Caco-2 (cell line): Measurements from ENCODE around the gene RCL1. TPM values are rescaled to one million over a fixed set of nuclear protein-coding genes. Genes with fewer than 3 reads are reported as not detected.

Source experiments
- BruUV-seq: library from RNA; stranded (reverse); fragments of 400-500 nt; replicated peaks from 2 replicates; lab custom pipeline; 2021; lab: Mats Ljungman, UMichigan
- CTCF ChIA-PET: fragments of 300-600 bp; sonication (Branson Sonifier 250); formaldehyde crosslinking; loops from one replicate; lab custom pipeline; 2022; ENCODE audit warnings: antibody characterized with exemption; lab: Charles Lee
- POLR2A ChIA-PET: fragments of 300-600 bp; sonication (Branson Sonifier 250); formaldehyde crosslinking; loops from one replicate; lab custom pipeline; 2022; ENCODE audit warnings: antibody characterized with exemption; lab: Charles Lee
- DNase-seq, 2 experiments: peaks; one replicate each; pipeline versions ENCODE4 v3.0.0 to v3.0.0-alpha.2; 2020 to 2022
- H3K27me3 ChIP-seq: replicated peaks from 2 replicates; pipeline ENCODE4 v1.6.0; 2011; ENCODE audit warnings: low read length; ENCODE audit not compliant: control insufficient read depth, insufficient read depth
- H3K36me3 ChIP-seq: 2 replicates; pipeline ENCODE4 v1.5.1; 2011; ENCODE audit warnings: low read length; ENCODE audit not compliant: control insufficient read depth, insufficient read depth
- H3K4me1 ChIP-seq: fragments of 250-450 bp; sonication (Bioruptor Pico); 2 replicates; pipeline ENCODE4 v1.5.1; 2020; ENCODE audit warnings: mild to moderate bottlenecking
- H3K4me3 ChIP-seq: 2 replicates; pipeline ENCODE4 v1.5.1; 2011; ENCODE audit warnings: low read depth, mild to moderate bottlenecking, control low read depth, low read length
- H3K9me3 ChIP-seq: fragments of 250-450 bp; sonication (Bioruptor Pico); 2 replicates; pipeline ENCODE4 v1.5.1; 2020; ENCODE audit warnings: mild to moderate bottlenecking, moderate library complexity
- H3K27ac Mint-ChIP-seq: one replicate; pipeline ENCODE4 v1.8.0; 2022; ENCODE audit warnings: mixed read lengths; ENCODE audit not compliant: unreplicated experiment
- H3K27me3 Mint-ChIP-seq: one replicate; pipeline ENCODE4 v1.8.0; 2022; ENCODE audit warnings: mixed read lengths; ENCODE audit not compliant: insufficient read depth, unreplicated experiment
- H3K36me3 Mint-ChIP-seq: one replicate; pipeline ENCODE4 v1.8.0; 2022; ENCODE audit warnings: mild to moderate bottlenecking, mixed read lengths; ENCODE audit not compliant: insufficient read depth, unreplicated experiment
- H3K4me1 Mint-ChIP-seq: one replicate; pipeline ENCODE4 v1.8.0; 2022; ENCODE audit warnings: low read depth, mixed read lengths; ENCODE audit not compliant: unreplicated experiment
- H3K4me3 Mint-ChIP-seq: one replicate; pipeline ENCODE4 v1.8.0; 2022; ENCODE audit warnings: mild to moderate bottlenecking, moderate library complexity, mixed read lengths; ENCODE audit not compliant: unreplicated experiment
- H3K9me3 Mint-ChIP-seq: one replicate; pipeline ENCODE4 v1.8.0; 2022; ENCODE audit warnings: mixed read lengths; ENCODE audit not compliant: unreplicated experiment
- CTCF ChIP-seq, 2 experiments: fragments of 200-600 bp in 1 of 2; IDR thresholded peaks; 1 replicate in 1 of 2; 2 replicates in 1 of 2; pipeline versions ENCODE4 v1.5.1 to v1.8.0; 2011 to 2022; ENCODE audit warnings: antibody characterized with exemption in 1 of 2, control low read depth in 1 of 2, inconsistent platforms in 1 of 2, low read depth in 1 of 2, low read length in 1 of 2, mild to moderate bottlenecking in 1 of 2, moderate library complexity in 1 of 2; ENCODE audit not compliant: insufficient read depth in 1 of 2, severe bottlenecking in 1 of 2, unreplicated experiment in 1 of 2
- intact Hi-C: fragments of 100-400 bp; cut with micrococcal nuclease; formaldehyde crosslinking; loops from one replicate; pipeline ENCODE4 v1.10.0; 2022; ENCODE audit not compliant: unreplicated experiment
- total RNA-seq: library from RNA; stranded (reverse); gene quantifications from 2 replicates; pipeline ENCODE4 v1.2.3, GENCODE V29; 2022

RCL1 gene
- total RNA-seq, 1 experiment from 2014 or later, result 15.7 TPM

GRCh38 chr9:4844056-4844838 is 51.5 kb downstream of the RCL1 start:
- Histone ChIP-seq H3K4me1 (peaks cover 7% of the 10 kb centered on the region; the same call in 1 of the 2 replicates), H3K27me3 (no peaks in the 10 kb centered on the region), H3K4me3 (no peak overlapping the region), H3K9me3 (no peaks in the 10 kb centered on the region), H3K36me3 (no peaks in the 10 kb centered on the region; the same call in 1 of the 2 replicates)
- Mint-ChIP-seq H3K4me1 (peaks cover 9% of the 10 kb centered on the region), H3K27ac (no peak overlapping the region), H3K36me3 (peaks cover 7% of the 10 kb centered on the region), H3K4me3 (no peak overlapping the region), H3K27me3 (no peaks in the 10 kb centered on the region), H3K9me3 (no peaks in the 10 kb centered on the region)
- no peak for DNase-seq
- CTCF ChIA-PET, result no interaction called here
- no peak for TF ChIP-seq CTCF (IDR thresholded peaks at IDR 0.05; ENCODE audit: insufficient read depth in 1 of 2, low read depth in 1 of 2, low read length in 1 of 2, severe bottlenecking in 1 of 2, unreplicated experiment in 1 of 2)
- intact Hi-C loops, result no loop called here
- POLR2A ChIA-PET, result no interaction called here
- no TSS peak for BruUV-seq

- Mint-ChIP-seq H3K9me3 (no peaks in the 10 kb centered on the region), H3K27ac (no peak overlapping the region), H3K36me3 (no peaks in the 10 kb centered on the region), H3K4me3 (no peak overlapping the region), H3K4me1 (no peaks in the 10 kb centered on the region), H3K27me3 (no peaks in the 10 kb centered on the region)
- no peak for DNase-seq
- CTCF ChIA-PET, result no interaction called here
- Histone ChIP-seq H3K4me3 (no peak overlapping the region), H3K27me3 (no peaks in the 10 kb centered on the region), H3K36me3 (no peaks in the 10 kb centered on the region), H3K9me3 (no peaks in the 10 kb centered on the region), H3K4me1 (no peaks in the 10 kb centered on the region)
- POLR2A ChIA-PET, result no interaction called here
- no TSS peak for BruUV-seq
- TF ChIP-seq CTCF (IDR thresholded peaks at IDR 0.05; ENCODE audit: insufficient read depth in 1 of 2, low read depth in 1 of 2, low read length in 1 of 2, severe bottlenecking in 1 of 2, unreplicated experiment in 1 of 2), result no peak
- intact Hi-C loops, result loop anchor here (5.0 kb wide), 1 partner anchor 33 kb away; no protein-coding TSS in a partner anchor
Measured at GRCh38 chr9:4849369-4849768, 56.6 kb downstream of the RCL1 start.

- Histone ChIP-seq H3K27me3 (no peaks in the 10 kb centered on the region), H3K9me3 (no peaks in the 10 kb centered on the region), H3K36me3 (no peaks in the 10 kb centered on the region), H3K4me1 (no peaks in the 10 kb centered on the region), H3K4me3 (no peak overlapping the region)
- ChIA-PET POLR2A (interaction anchor here (0.5 kb wide), 1 partner anchor 17 kb away, joined by 9 read pairs; no protein-coding TSS in a partner anchor), CTCF (no interaction called here)
- no peak for TF ChIP-seq CTCF (IDR thresholded peaks at IDR 0.05; ENCODE audit: insufficient read depth in 1 of 2, low read depth in 1 of 2, low read length in 1 of 2, severe bottlenecking in 1 of 2, unreplicated experiment in 1 of 2)
- peaks cover 6% of the 10 kb centered on the region for H3K36me3 Mint-ChIP-seq
- no peak overlapping the region for H3K27ac Mint-ChIP-seq
- H3K4me3 Mint-ChIP-seq, result no peak overlapping the region
- intact Hi-C loops, result no loop called here
- BruUV-seq, result TSS peak; percentile 38
- DNase-seq, result no peak
- H3K9me3 Mint-ChIP-seq, result no peaks in the 10 kb centered on the region
- H3K27me3 Mint-ChIP-seq, result no peaks in the 10 kb centered on the region
- H3K4me1 Mint-ChIP-seq, result no peaks in the 10 kb centered on the region
Measured at GRCh38 chr9:4850603-4851310, 58.0 kb downstream of the RCL1 start.
